ENCODE measurements around the gene ANKRD55.
"Not testable (repeated sequence)": the region's sequence is repeated elsewhere in the genome, so short reads cannot be mapped to it uniquely, and the experiment has no call there.

ANKRD55 gene

DNA sequence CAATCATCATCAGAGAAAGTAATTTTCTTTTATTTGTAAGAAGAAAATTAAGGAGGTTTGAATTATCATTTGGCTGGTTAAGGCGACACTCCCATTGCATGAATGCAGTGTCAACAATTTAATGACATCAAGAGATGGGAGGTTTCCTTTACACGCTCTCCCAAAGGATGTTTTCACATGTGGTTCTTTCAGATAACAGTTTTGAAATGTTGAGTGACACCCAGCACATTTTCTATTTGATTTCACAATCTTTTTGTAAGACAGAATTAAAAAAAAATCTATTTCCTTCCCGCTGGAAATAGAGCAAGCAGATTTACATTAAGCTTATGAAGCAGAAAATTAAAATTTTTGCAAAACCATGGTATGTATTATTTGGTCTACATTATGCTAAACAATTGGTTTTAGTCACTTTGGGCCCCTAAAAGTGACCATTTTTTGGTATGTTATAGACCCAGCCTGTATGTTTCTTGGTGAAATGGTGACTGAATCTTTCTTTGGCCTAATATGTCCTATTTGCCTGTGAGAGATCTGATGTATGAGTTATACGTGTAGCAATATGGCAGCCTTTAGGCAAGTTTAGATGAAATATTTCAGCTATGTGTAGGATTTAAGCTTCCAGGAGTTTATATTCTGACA, 18.9 kb upstream of the ANKRD55 start:
- no peak for DNase-seq

DNA sequence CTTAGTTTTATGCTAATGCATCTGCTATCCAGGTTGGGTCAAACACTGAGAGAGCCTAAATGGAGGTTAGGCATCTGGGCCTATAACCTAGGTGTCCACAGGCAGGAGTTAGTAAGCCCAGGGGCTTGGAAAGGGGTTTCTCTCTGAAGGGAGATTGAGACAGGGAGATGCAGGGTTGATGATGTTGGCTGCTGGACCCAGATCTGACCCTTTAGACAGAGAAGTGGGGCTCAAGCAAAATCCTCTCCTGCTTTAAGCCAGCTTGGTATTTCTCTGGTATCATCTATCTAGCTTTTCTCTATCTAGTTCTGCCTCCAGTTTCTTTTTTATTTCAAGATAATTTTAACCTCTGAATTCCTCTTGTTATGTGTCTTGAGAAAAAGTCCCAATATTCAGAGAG, 18.3 kb upstream of the ANKRD55 start:
- DNase-seq: no peak

DNA sequence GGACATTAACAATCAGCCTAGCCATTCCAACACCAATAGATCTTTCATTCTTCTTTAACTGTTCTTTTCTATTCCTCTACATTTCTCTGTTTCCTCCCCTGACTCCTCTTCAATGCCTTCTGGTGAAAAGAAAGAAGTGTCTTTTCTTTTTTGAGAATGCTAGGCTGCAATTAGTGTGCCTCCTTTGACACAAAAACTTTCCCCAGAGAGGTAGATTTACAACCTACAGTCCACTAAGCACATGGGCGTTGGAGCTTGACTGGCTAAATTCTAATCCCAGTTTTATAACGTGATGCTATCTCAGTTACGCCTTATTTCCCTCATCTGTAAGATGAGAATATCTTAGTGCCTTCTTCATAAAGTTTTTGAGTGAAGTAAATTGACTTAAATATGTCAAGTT, 16.9 kb upstream of the ANKRD55 start:
- no peak for DNase-seq

DNA sequence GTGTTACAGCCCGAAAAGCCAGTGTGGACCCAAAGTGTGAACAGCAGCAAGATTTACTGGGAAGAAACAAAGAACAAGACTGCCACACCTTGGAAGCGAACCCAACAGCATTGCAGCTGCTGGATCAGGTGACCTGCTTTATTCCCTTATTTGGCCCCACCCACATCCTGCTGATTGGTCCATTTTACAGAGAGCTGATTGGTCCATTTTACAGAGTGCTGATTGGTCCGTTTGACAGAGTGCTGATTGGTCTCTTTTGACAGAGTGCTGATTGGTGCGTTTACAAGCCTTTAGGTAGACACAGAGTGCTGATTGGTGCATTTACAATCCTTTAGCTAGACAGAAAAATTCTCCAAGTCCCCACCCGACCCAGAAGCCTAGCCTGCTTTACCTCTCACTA, 16.0 kb upstream of the ANKRD55 start:
- not testable (repeated sequence) for DNase-seq

DNA sequence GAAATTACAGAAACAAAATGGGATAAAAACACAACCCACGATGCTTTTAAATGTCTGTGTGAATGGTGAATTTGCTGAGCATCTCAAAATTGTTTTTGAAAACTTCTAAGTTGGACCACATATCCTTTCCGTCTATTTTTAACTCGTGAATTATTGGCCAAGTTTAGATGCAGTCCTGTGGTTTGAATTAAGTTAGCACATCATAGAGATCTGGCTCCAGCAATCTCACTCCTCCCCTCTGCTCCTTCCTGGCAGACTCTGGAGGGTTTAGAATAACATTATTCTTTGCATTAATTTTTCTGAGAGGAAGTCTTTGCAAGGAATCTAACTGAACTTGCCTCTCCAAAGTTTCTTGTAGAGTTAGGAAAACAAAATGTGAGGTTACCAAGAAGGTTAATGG, 14.5 kb upstream of the ANKRD55 start:
- peak; percentile 53 for DNase-seq

DNA sequence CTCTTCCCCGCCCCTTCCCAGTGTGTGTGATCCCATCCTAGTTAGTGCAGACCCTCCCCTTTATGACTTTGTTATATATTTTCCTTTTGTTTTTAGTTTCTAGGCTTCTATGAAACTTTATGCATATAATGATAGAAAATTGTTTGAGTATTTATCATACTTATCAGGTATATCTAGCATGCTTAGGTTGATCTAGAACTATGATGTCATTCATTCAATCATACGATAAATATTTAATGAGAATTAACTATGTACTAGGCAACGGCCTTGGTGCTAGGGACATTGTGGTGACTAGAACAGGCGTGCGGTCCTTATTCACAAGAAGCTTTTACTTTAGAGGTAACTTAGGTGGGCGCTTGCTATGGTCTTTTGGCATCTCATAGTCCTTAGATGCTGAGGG, 13.6 kb upstream of the ANKRD55 start:
- DNase-seq: no peak

DNA sequence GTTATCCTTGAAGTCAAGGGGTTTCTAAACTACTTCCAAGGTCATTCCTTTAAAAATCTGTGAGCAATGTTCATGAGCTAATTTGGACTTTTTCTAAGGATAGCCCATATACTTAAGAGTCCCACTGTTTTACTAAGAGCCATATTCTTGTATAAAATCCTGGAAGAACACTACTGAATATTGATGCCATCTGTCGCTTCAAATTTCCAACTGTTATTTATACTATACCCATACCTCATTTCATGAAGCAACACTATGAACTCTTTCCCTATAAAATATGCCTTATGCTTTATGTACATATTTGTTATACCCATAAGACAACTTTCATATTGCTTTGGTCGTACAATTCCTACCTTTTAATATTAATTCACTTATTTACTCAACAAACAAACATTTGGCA, 12.4 kb upstream of the ANKRD55 start:
- no peak for DNase-seq

DNA sequence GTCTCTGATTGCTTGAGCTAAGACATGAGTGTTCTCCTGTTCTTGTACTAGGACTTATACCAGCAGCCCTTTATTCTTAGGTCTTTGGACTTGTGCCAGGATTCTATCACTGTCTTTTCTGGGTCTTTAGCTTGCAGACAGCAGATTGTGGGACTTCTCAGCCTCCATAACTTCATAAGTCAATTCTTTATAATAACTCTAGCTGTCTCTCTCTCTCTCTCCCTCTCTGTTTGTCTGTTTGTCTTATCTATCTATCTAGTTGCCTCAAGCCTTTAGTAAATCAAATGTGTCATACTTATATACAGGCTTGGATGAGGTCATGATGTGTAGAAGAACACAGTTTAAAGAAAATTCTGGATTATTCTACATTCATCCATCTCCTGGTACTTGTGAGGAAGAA, 11.5 kb upstream of the ANKRD55 start:
- DNase-seq: no peak

DNA sequence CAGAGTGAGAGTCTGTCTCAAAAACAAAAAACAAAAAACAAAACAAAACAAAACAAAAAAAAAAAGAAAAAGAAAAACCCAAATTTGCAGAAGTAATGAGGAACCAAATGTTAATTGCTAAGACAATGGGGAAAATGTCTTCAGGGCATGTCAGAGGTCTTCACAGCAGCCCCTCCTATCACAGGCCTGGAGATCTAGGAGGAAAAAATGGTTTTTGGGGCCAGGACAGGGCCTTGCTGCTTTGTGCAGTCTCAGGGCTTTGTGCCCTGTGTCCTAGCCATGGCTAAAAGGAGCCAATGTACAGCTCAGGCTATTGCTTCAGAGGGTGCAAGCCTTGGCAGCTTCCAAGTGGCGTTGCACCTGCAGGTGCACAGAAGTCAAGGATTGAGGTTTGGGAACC, 9.1 kb upstream of the ANKRD55 start:
- not testable (repeated sequence) for DNase-seq

DNA sequence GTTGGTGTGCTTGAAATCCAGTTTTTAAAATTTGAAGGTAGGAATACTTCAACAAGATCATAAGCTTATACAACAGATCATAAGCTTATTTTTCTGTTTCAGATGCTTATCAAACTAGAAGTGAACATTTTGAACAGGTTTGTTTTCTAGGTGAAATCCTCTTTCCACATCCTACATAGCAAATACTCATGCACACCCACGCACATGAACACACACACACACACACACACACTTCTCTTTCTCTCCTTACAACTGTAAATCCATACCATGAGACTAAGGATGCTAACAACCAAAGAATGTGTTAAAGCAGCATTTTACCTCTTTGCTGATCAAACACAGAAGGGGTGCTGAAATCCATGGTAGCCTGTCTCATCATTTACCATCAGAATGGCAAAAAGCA, 592 bp downstream of the ANKRD55 start:
- DNase-seq: no peak

DNA sequence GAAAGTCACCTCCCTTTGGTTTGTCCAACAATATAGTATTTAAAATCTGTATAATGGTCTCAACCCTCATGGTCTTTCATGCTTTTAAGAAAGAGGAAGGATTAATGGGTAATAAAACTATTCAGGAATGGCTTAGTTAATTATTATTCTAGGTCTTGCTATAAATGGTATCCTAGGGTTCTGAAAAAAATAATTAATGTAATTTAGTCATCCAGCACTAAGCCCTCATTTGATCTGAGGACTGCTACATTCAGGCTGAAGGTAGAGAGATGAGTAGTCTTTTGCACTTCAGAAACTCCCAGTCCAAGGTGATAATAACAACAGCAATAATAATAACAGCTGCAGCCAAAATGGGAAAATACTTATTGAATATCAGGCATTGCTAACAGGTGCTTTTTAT, 2.6 kb downstream of the ANKRD55 start:
- no peak for DNase-seq

DNA sequence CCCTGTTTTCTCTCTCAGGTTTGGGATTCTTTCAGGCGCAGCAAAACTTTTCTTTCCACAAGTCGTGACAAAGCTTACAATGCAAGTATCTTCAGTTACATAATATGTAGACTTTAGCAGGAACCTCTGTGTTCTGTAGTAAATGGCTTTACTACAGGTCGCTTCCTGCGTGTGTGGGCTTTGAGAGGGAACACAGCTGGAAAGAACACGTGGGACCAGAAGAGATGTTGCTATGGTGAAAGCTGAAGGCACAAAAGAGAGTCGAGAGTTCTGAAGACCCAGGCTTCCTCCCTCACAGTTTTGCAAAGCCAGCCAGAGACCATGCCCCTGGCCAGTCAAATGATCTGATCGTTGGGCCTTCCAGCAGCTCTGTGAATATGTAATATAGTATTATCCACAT, 4.0 kb downstream of the ANKRD55 start:
- no peak for DNase-seq

DNA sequence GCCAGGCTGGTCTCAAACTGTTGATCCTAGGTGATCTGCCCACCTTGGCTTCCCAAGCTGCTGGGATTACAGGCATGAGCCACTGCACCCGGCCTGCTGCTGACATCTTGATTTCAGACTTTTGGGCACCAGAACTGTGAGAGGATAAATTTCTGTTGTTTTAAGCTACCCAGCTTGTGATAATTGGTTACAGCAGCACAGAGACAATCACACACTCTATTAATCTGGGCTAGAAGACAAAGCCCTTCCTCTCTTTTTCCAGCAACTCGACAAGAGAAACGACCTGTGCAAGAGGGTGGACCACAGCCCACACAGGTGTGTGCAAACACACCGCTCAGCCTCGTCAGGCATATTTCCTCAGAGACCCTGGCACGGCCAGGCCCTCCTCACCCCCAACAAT, 4.5 kb downstream of the ANKRD55 start:
- DNase-seq: no peak

DNA sequence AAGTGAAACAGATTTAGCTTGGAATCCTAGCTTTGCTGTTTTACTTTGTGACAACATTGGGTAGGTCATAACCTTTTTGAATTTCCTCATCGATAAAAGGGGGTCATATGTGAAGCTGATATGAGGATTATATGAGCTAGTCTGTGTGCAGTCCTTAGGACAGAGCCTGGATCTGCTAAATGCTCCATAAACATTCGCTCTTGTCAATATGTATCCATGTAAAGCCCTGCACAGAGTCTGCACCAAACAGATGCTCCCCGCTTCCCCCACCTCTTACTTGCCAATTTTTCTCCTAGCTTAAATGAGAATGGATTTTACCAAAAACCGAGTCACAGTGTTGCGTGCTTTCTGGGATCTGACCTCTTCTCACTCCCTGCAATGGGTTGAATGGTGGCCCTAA, 5.4 kb downstream of the ANKRD55 start:
- DNase-seq: no peak

DNA sequence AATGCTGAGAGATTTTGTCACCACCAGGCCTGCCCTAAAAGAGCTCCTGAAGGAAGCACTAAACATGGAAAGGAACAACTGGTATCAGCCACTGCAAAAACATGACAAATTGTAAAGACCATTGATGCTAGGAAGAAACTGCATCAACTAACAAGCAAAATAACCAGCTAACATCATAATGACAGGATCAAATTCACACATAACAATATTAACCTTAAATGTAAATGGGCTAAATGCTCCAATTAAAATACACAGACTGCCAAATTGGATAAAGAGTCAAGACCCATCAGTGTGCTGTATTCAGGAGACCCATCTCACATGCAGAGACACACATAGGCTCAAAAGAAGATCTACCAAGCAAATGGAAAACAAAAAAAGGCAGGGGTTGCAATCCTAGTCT, 9.8 kb downstream of the ANKRD55 start:
- not testable (repeated sequence) for DNase-seq

DNA sequence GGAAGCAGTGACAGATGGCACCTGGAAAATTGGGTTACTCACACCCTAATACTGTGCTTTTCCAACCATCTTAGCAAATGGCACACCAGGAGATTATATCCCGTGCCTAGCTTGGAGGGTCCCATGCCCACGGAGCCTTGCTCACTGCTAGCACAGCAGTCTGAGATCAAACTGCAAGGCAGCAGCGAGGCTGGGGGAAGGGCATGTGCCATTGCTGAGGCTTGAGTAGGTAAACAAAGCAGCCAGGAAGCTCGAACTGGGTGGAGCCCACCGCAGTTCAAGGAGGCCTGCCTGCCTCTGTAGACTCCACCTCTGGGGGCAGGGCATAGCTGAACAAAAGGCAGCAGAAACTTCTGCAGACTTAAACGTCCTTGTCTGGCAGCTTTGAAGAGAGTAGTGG, 11.5 kb downstream of the ANKRD55 start:
- DNase-seq: not testable (repeated sequence)

DNA sequence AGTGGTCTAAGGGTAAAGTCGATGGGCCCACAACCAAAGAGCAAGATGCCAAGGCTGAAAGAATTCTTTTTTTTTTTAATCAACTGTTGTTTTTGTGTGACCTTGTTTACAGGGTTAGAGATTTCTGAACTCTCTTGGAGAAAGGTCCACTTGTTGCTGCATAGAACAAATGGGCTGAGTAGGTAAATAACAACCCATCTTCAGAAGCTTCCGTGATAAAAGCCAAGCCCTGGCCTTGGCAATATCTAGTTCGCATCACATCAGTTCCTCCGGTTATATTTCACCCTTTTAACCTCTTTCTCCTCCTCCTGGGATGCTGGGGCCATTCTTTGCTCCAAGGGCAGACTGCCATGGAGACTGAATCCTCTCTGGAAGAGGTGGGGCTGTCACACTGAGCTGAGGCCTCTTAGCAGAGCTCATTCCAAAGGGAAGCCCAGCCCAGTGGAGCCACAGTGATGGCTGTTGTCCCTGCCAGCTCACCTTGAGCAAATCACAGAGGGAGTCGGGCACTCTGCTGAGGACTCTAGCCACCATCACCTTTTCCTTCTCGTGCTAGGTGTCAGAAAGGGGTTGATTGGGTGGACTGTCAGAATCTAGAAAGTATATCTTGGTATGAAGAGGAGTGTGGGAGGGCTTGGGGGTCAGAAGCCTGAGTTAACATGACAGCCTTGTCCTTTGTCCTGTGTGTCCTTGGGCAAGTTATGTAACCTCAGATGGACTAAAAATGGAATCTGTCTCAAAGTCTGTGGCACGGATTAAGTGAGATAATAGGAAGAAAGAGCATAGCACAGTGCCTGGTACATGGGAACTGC, 17.9 kb downstream of the ANKRD55 start:
- no peak for DNase-seq

DNA sequence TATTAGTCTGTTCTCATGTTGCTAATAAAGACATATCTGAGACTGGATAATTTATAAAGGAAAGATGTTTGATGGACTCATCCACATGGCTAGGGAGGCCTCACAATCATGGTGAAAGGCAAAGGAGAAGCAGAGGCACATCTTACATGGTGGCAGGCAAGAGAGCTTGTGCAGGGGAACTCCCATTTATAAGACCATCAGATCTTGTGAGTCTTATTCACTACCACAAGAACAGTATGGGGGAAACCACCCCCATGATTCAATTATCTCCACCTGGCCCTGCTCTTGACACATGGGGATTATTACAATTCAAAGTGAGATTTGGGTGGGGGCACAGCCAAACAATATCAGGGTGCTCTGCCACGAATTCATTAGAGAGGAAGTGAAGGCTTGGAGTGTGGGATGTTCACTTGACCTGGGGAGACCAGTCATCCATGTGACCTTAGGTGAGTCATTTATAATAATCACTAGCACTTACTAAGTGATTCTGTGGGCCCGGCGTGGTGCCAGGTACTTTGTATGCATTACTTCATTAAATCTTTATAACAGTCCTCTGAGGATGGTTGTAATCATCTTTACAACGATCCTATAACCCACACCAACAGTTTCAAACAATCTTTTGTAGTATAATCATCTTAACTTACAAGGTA, 19.1 kb downstream of the ANKRD55 start:
- not testable (repeated sequence) for DNase-seq

DNA sequence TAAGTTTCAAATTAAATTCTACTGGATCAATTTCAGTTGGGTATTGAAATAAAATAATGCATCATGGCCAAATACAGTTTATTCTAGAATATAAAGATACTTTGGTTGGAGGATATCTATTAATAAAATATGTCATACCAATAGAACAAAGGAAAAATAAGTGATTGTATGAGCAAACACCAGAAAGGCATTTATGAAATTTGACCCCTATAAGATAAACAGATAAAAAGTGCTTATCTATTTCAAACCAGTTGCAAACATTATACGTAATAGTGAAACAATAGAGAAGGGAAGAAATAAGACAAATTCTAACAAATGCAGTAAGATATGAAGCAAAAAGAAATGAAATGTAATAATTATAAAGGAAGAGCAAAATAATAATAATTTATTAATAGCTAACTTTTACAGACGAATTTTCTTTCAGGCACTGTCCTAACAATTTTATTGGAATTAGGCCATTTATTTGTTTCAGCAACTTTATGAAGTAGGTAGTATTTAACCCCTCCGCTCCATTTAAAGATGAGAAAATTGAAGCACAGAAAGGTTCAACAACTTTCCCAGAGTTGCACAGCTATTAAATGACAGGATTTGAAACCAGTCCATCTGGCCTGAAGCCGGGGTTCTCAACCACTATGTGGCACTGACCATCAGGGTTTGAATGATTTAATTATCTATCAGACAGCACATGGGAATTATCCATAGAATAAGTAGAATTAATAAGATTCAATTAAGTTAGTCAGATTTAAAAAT, 20.8 kb downstream of the ANKRD55 start:
- DNase-seq: no peak

DNA sequence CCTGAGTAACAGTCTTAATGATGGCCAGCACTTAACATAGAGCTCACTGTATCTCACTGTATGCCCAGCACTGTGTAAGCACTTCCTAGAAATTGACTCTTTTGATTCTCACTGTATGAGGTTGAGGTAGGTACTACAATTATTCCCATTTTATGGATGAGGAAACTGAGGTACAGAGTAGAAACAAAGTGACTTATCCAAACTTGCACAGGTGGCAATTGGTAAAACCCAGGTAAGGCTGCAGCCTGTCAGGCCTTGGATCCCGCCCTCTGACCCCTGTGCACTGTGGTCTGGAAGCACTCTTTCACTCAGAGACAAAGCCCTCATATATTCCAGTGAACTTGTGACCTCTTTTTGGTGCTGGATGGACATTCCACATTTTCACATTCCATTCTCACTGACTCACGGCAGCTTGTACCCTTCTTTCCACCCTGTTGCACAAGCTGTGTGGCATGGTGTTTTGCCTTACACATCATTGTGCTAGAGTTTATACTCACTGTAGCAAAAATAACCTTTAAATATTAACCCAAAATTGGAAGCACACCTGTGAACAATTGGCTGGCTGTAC, 21.7 kb downstream of the ANKRD55 start:
- no peak for DNase-seq

DNA sequence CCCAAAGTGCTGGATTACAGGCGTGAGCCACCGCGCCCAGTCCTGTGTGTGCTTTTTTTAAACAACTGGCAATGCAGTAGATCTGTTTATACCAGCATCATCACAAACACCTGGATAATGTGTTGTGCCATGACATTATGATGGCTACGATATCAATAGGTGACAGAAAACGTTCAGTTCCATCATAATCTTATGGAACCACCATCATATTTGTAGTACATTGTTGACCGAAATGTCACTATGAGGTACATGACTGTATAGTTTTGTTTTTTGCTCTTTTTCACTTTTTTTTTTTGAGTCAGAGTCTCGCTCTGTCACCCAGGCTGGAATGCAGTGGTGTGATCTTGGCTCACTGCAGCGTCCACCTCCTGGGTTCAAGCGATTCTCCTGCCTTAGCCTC, 24.4 kb downstream of the ANKRD55 start:
- no peak for DNase-seq

DNA sequence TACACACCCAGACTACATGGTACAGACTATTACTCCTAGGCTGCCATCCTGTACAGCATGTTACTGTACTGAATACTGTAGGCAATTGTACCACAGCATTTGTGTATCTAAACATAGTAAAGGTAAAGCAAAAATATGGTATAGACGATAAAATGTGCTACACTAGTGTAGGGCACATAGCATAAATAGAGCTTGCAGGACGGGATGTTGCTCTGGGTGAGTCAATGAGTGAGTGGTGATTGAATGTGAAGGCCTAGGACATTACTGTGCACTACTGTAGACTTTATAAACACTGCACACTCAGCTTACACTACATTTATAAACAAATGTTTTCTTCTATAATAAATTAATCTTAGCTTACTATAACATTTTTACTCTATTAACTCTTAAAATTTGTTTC, 25.6 kb downstream of the ANKRD55 start:
- DNase-seq: no peak

Measured in right hindlimb (tissue), 1 donor.